ENCODE results near the gene XKR8.

DNA sequence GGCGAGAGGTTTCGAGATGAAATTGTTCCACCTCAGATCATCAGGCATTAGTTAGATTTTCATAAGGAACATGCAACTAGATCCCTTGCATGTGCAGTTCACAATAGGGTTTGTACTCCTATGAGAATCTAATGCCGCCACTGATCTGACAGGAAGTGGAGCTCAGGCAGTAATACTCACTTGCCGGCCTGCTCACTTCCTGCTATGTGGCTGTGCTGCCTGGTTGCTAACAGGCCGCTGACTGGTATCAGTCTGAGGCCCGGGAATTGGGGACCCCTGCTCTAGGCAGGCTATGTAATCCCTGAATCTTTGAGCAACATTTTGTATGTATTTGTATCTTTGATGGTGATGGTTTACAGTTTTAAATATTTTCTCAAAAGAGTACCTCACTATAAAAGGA, 32.5 kb downstream of the XKR8 start:
- TF ChIP-seq CTCF (conservative IDR thresholded peaks at IDR 0.05) (no peak), ZFX (IDR thresholded peaks at IDR 0.05) (no peak)
